K562 (cell line): ENCODE measurements around the gene SERHL2. TPM values are rescaled to one million over a fixed set of nuclear protein-coding genes. Genes with fewer than 3 reads are reported as not detected.

Experiments used
- polyA plus RNA-seq, 8 experiments: library from polyadenylated mRNA; depleted of rRNA in 4 of 8; stranded (reverse) in 5 of 8; unstranded in 3 of 8; fragments of >200 nt; fragmentation: Nextera tagmentation in 2 of 8; fragmentation: Illumina TruSeq in 1 of 8; extraction: Ambion mirVana in 2 of 8; extraction: Trizol in 1 of 8; gene quantifications; 2 replicates each; pipeline versions ENCODE4 v1.2.1 to v1.2.3, GENCODE V29; 2011 to 2014; ENCODE audit warnings: inconsistent platforms in 1 of 8, missing spikeins in 1 of 8
- small RNA-seq: library from RNA; depleted of rRNA; stranded (forward); fragments of <200 nt; gene quantifications from one replicate; pipeline ENCODE3, GENCODE V24; 2014
- total RNA-seq, 7 experiments: library from RNA; depleted of rRNA in 6 of 7; stranded (reverse); fragments of >200 nt in 6 of 7; fragmentation: Illumina TruSeq in 2 of 7; extraction: Trizol in 2 of 7; gene quantifications; 2 replicates each; pipeline versions ENCODE4 v1.2.1 to v1.2.3, GENCODE V29; 2011 to 2021; ENCODE audit warnings: low replicate concordance in 1 of 7

The SERHL2 gene
- total and polyA plus RNA-seq, 9 of the 15 experiments (the other 6 are each of a cell fraction or from before 2014, with no cell fraction given), result 19.9 to 62.6 (median 25.2) TPM

Small RNA genes lying within 50 kb of the gene (small RNA-seq; reads per million reads assigned to genes)
- gene RN7SKP80, result not detected
- gene RNU6-513P, result not detected

Other genes starting within 250 kb of the SERHL2 start
- 0.08 TPM in 1 of 2 replicates, not detected in the other for gene NFAM1, start 121.6 kb upstream of the SERHL2 start, total RNA-seq (2014; rRNA removed)
- gene NFAM1, start 121.6 kb upstream of the SERHL2 start, total RNA-seq (2014; rRNA removed; fragmentation: Illumina TruSeq; extraction: Trizol), result not detected in 2 replicates
- gene NFAM1, start 121.6 kb upstream of the SERHL2 start, total RNA-seq (2015; rRNA removed; fragmentation: Illumina TruSeq; extraction: Trizol), result 0.04 TPM in 2 replicates
- 0.02 and 0.18 TPM in 2 replicates for gene NFAM1, start 121.6 kb upstream of the SERHL2 start, total RNA-seq (2021)
- gene NFAM1, start 121.6 kb upstream of the SERHL2 start, polyA plus RNA-seq (2011; rRNA removed), result 0.01 TPM in 1 of 2 replicates, not detected in the other
- 0.03 and 0.04 TPM in 2 replicates for gene NFAM1, start 121.6 kb upstream of the SERHL2 start, polyA plus RNA-seq (2014; fragmentation: Illumina TruSeq; extraction: Trizol)
- not detected for gene NFAM1, start 121.6 kb upstream of the SERHL2 start, polyA plus RNA-seq (2014; fragmentation: Nextera tagmentation; extraction: Ambion mirVana)
- gene NFAM1, start 121.6 kb upstream of the SERHL2 start, polyA plus RNA-seq (2014; rRNA removed), result not detected in 2 replicates
- gene RRP7A, start 34.2 kb upstream of the SERHL2 start, total RNA-seq (2014; rRNA removed), result 42.3 and 48.9 TPM in 2 replicates
- 29.7 and 34.6 TPM in 2 replicates for gene RRP7A, start 34.2 kb upstream of the SERHL2 start, total RNA-seq (2014; rRNA removed; fragmentation: Illumina TruSeq; extraction: Trizol)
- gene RRP7A, start 34.2 kb upstream of the SERHL2 start, total RNA-seq (2015; rRNA removed; fragmentation: Illumina TruSeq; extraction: Trizol), result 39.7 and 40.3 TPM in 2 replicates
- gene RRP7A, start 34.2 kb upstream of the SERHL2 start, total RNA-seq (2021), result 74.1 and 82.6 TPM in 2 replicates
- 28.3 and 39.3 TPM in 2 replicates for gene RRP7A, start 34.2 kb upstream of the SERHL2 start, polyA plus RNA-seq (2011; rRNA removed)
- 51.9 and 69.1 TPM in 2 replicates for gene RRP7A, start 34.2 kb upstream of the SERHL2 start, polyA plus RNA-seq (2014; fragmentation: Illumina TruSeq; extraction: Trizol)
- 10 to 100 TPM in 1 of 2 experiments, 1 to 10 TPM in 1; 3.4 to 12.9 TPM for gene RRP7A, start 34.2 kb upstream of the SERHL2 start, polyA plus RNA-seq (2014; fragmentation: Nextera tagmentation; extraction: Ambion mirVana)
- gene RRP7A, start 34.2 kb upstream of the SERHL2 start, polyA plus RNA-seq (2014; rRNA removed), result 45.8 and 47.0 TPM in 2 replicates
- 24.9 and 39.1 TPM in 2 replicates for gene POLDIP3, start 60.9 kb downstream of the SERHL2 start, total RNA-seq (2014; rRNA removed)
- gene POLDIP3, start 60.9 kb downstream of the SERHL2 start, total RNA-seq (2014; rRNA removed; fragmentation: Illumina TruSeq; extraction: Trizol), result 23.5 and 24.1 TPM in 2 replicates
- 25.5 and 26.3 TPM in 2 replicates for gene POLDIP3, start 60.9 kb downstream of the SERHL2 start, total RNA-seq (2015; rRNA removed; fragmentation: Illumina TruSeq; extraction: Trizol)
- 47.3 and 53.6 TPM in 2 replicates for gene POLDIP3, start 60.9 kb downstream of the SERHL2 start, total RNA-seq (2021)
- 44.4 and 53.8 TPM in 2 replicates for gene POLDIP3, start 60.9 kb downstream of the SERHL2 start, polyA plus RNA-seq (2011; rRNA removed)
- 47.7 and 53.0 TPM in 2 replicates for gene POLDIP3, start 60.9 kb downstream of the SERHL2 start, polyA plus RNA-seq (2014; fragmentation: Illumina TruSeq; extraction: Trizol)
- gene POLDIP3, start 60.9 kb downstream of the SERHL2 start, polyA plus RNA-seq (2014; fragmentation: Nextera tagmentation; extraction: Ambion mirVana), result 10 to 100 TPM; 14.3 to 22.3 TPM
- gene POLDIP3, start 60.9 kb downstream of the SERHL2 start, polyA plus RNA-seq (2014; rRNA removed), result 39.8 and 45.4 TPM in 2 replicates
- gene ATP5MGL, start 86.6 kb downstream of the SERHL2 start, total RNA-seq (2014; rRNA removed), result not detected in 2 replicates
- 0.25 and 0.41 TPM in 2 replicates for gene ATP5MGL, start 86.6 kb downstream of the SERHL2 start, total RNA-seq (2014; rRNA removed; fragmentation: Illumina TruSeq; extraction: Trizol)
- gene ATP5MGL, start 86.6 kb downstream of the SERHL2 start, total RNA-seq (2015; rRNA removed; fragmentation: Illumina TruSeq; extraction: Trizol), result 0.25 and 0.38 TPM in 2 replicates
- 0.31 and 0.35 TPM in 2 replicates for gene ATP5MGL, start 86.6 kb downstream of the SERHL2 start, total RNA-seq (2021)
- gene ATP5MGL, start 86.6 kb downstream of the SERHL2 start, polyA plus RNA-seq (2011; rRNA removed), result 0.17 TPM in 1 of 2 replicates, not detected in the other
- not detected in 2 replicates for gene ATP5MGL, start 86.6 kb downstream of the SERHL2 start, polyA plus RNA-seq (2014; fragmentation: Illumina TruSeq; extraction: Trizol)
- gene ATP5MGL, start 86.6 kb downstream of the SERHL2 start, polyA plus RNA-seq (2014; fragmentation: Nextera tagmentation; extraction: Ambion mirVana), result under 1 TPM; 0.13 to 0.34 TPM
- 0.09 TPM in 1 of 2 replicates, not detected in the other for gene ATP5MGL, start 86.6 kb downstream of the SERHL2 start, polyA plus RNA-seq (2014; rRNA removed)
- 28.7 and 43.2 TPM in 2 replicates for gene CYB5R3, start 95.4 kb downstream of the SERHL2 start, total RNA-seq (2014; rRNA removed)
- gene CYB5R3, start 95.4 kb downstream of the SERHL2 start, total RNA-seq (2014; rRNA removed; fragmentation: Illumina TruSeq; extraction: Trizol), result 10.9 and 13.5 TPM in 2 replicates
- 20.0 and 21.0 TPM in 2 replicates for gene CYB5R3, start 95.4 kb downstream of the SERHL2 start, total RNA-seq (2015; rRNA removed; fragmentation: Illumina TruSeq; extraction: Trizol)
- gene CYB5R3, start 95.4 kb downstream of the SERHL2 start, total RNA-seq (2021), result 66.7 and 66.8 TPM in 2 replicates
- gene CYB5R3, start 95.4 kb downstream of the SERHL2 start, polyA plus RNA-seq (2011; rRNA removed), result 23.4 and 60.3 TPM in 2 replicates
- 59.2 and 83.9 TPM in 2 replicates for gene CYB5R3, start 95.4 kb downstream of the SERHL2 start, polyA plus RNA-seq (2014; fragmentation: Illumina TruSeq; extraction: Trizol)
- gene CYB5R3, start 95.4 kb downstream of the SERHL2 start, polyA plus RNA-seq (2014; fragmentation: Nextera tagmentation; extraction: Ambion mirVana), result 1 to 10 TPM; 1.4 to 3.9 TPM
- 37.6 and 45.0 TPM in 2 replicates for gene CYB5R3, start 95.4 kb downstream of the SERHL2 start, polyA plus RNA-seq (2014; rRNA removed)
- gene A4GALT, start 166.9 kb downstream of the SERHL2 start, total RNA-seq (2014; rRNA removed), result not detected in 2 replicates
- gene A4GALT, start 166.9 kb downstream of the SERHL2 start, total RNA-seq (2014; rRNA removed; fragmentation: Illumina TruSeq; extraction: Trizol), result not detected in 2 replicates
- gene A4GALT, start 166.9 kb downstream of the SERHL2 start, total RNA-seq (2015; rRNA removed; fragmentation: Illumina TruSeq; extraction: Trizol), result not detected in 2 replicates
- 0.11 TPM in 1 of 2 replicates, not detected in the other for gene A4GALT, start 166.9 kb downstream of the SERHL2 start, total RNA-seq (2021)
- gene A4GALT, start 166.9 kb downstream of the SERHL2 start, polyA plus RNA-seq (2011; rRNA removed), result 0.07 and 0.27 TPM in 2 replicates
- gene A4GALT, start 166.9 kb downstream of the SERHL2 start, polyA plus RNA-seq (2014; fragmentation: Illumina TruSeq; extraction: Trizol), result not detected in 2 replicates
- not detected for gene A4GALT, start 166.9 kb downstream of the SERHL2 start, polyA plus RNA-seq (2014; fragmentation: Nextera tagmentation; extraction: Ambion mirVana)
- gene A4GALT, start 166.9 kb downstream of the SERHL2 start, polyA plus RNA-seq (2014; rRNA removed), result not detected in 2 replicates